Stimulated activated CD8-positive, alpha-beta memory T cell treated with anti-CD3 and anti-CD28 coated beads, Interleukin-12 subunit alpha, Interleukin-12 subunit beta, amount 100 ng/mL, for 24 hours (primary cell): ENCODE data around the gene ST7.
"Not testable (repeated sequence)": the region's sequence is repeated elsewhere in the genome, so short reads cannot be mapped to it uniquely, and the experiment has no call there.

ENCODE experiments used
- DNase-seq: peaks from one replicate; pipeline ENCODE4 v3.0.0-alpha.2; 2020; ENCODE audit errors: extremely low read depth

ST7 gene

DNA sequence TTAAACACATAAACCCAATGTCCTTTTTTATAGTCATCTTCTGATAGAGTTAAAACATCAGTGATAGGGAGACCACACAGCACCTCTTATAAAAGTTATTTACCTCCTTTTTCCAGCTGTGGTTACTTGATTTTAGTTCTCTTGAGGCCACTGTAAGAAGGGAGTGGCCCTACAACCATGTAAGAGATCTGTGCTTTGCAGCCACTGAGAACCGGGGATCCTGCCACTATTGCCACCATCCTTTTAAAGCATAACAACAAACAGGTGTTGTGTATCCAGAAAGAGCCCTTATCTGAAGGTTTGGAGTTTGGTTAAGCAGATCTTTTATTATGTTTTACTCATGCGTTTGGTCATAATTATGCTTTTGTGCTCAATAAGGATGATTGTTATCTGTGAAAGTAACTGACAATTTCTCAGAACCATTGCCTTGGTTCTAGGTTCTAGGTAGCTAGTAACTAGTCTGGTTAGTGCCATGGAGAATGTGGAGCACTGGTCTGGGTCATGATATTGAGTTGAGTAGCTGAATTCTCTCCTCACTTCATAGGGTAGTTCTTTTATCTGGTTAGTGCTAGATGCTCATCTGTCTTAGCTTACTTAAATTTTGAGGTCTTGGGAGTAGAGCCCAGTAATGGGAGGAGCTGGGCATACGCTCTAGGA is 56.5 kb downstream of the ST7 start:
- DNase-seq: no peak

DNA sequence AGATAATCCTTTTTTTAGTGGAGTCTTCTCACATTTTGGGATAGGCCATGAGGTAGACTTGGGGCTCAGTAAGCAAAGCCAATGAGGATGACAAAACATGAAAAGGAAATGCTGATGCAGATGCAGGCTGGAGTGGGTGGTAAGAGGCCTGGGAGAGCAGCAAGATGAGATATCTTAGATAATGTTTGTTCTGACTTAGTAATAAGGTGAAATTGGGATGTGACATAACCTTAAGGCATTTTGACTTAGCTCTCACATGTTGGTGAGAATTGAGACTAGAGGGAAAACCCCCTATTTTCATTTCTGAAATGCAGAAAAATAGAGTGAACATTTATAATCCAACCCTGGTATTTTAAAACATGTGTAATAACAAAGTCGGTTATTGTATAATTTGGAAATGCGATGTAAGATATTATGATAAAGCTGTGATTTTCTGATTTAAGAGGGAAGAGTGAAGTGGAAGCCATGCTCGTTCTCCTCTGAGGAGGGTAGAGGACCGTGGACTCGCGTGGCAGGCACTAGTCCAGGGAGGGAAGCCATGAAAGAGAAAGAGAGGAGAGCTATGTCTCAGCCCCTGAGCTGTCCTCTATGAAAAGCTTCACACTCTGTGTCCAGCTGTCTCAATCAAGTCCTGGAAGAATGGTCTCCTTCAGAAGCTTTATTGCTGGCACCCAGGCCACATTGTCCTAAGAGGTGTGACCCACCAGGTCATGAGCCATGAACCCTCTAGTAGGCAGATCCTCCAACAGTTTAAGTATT is 57.3 kb downstream of the ST7 start:
- DNase-seq: no peak

DNA sequence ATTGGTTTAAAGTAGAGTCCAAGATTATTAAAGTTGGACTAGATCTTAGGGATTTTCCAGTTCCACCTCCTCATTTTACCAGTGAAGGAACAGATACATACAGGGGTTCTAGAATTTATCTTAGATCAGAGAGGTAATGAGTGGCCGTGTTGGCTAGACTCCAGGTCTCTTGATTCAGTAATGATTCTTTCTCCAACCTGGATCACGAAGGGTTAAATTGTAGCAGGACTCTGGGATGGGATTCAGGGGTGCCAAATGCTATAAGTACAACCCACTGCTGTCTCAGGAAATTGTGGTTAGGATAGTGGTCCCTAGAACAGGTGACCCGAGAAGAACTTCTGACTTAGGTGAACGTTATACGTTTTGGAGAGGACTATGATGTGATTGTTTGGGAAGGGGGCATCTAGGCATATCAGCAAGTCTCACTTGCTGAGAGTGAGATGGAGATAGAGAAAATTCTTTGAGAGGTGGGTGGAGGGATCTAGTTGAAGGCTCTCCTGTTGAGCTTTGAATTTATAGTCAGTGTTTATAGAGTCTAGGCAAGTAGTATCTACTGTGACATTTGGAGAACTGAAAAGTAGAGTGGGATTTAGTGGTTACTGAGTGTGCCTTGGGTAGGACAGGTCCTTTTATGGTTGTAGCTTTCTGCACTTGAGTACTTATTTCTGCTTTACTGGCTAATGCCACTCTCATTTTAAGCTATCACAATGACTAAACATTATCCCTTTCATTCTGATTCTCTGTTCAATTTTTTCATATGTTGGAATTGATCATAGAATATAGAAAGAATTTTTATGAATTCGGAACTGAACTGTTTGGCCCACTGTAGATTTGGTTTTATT is 58.3 kb downstream of the ST7 start:
- no peak for DNase-seq

DNA sequence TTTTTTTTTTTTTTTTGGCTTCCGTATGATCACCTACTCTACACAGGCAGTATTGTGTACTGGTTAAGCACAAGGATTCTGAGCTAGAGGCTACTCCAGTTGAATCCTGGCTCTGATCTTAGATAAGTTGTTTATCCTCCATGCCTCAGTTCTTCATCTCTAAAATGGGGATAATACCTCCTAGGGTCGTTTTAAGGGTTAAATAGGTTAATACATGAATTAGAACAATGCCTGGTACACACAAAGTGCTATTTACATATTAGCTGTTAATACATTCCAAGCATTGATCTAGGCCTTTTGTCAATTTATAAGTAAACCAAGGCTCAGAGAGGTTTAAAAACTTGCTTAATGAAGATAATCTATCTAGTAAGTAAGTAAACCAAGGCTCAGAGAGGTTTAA is 59.0 kb downstream of the ST7 start:
- no peak for DNase-seq

DNA sequence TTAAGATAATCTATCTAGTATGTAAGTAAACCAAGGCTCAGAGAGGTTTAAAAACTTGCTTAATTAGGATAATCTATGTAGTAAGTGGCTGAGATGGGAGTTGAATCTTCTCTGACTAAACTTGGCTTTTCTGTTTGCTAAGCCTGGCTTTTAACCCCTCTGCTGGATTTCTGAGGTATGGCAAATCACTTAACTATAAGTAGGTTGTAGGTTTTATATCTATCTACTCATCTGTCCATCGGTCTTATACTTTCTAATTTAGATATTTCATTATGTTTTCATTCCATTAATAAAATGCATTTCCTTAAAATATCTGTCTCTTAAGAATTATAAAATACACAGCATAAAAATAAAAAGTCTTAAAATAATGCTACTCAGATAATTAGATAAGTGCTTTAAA is 59.4 kb downstream of the ST7 start:
- DNase-seq: no peak

DNA sequence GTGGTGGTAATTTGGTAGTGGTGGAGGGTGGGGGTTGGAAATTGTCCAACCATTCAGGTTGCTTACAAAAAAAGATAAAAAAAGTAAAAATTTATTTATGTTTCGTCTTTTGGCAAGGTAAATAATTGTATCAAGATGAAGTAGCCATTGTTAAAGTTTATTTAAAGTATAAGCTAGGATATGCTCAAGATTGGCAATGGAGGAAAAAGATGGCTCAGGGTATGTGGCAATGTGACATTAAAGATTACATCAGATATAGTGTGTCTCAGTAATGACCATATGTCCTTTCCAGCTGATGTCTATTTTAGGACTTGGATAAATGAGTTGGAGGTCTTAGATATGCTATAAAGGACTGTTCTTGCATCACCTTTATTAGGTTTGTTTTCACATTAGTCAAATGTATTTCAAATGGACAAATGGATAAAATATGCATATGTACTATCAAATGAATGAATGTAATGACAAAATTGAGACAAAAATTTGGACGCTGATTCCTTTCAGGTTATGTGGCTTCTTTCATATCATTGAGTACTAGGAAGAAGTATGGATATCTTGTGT is 60.9 kb downstream of the ST7 start:
- DNase-seq: no peak

DNA sequence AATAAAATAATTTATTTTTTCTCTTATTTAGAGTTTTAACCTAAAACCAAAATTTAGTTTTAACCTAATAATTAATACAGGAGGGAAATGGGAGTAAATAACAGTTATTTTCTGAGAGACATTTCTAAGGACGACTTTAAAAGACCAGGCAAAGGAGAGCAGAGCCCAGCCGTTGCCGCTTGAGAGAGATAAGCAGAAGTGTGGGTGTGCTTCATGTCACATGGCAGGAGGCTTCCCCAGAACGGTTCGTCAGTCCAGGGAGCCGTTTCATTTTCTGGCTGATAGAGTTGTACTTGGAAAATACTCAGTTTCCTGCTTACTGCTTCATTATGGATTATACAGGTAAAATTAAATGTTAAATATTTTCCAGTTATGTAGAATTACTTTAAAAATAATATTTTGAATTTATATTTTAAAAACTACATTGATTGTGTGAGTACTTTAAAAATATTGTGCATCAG is 61.4 kb downstream of the ST7 start:
- no peak for DNase-seq

DNA sequence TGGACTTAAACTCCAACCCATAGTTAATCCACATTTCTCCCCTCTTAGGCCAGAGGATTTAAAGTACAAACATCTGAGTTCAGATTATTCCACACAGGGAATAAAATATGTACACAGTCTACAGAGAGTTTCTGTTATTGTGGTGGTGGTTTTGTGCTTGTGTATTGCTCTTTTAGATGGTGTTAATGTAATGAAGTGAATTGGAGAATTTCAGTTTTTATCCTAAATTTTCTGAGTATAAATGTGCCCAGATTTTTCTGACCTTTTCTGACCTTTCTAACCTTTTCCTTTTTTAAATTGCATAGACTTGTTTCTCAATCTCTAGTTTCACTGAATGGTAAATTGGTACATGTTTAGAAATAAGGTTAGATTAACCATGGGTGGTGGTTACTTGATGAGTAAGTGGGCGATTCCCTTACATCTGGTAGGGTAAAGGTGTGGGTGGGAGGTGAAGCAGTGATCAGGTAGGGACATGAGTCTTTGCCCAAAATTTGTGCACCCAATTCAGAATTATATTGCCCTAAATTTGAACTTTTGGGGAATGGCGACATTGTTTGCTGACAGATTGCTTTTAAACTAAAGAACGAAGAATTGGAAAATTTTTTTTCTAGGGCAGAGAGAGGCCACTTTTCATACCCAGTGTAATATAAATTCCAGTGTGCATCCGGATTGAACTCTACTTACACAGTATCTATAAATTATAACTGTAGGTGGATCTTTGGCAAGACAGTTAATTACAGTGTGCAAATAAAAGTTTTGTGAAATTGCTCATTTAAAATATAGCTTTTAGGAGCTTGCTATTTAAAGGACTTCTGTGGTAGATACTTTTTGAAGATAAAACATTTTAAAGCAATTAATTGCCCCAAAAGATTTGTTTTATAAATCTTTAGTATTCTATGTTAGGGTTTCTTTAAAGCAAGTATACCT is 62.2 kb downstream of the ST7 start:
- DNase-seq: no peak

DNA sequence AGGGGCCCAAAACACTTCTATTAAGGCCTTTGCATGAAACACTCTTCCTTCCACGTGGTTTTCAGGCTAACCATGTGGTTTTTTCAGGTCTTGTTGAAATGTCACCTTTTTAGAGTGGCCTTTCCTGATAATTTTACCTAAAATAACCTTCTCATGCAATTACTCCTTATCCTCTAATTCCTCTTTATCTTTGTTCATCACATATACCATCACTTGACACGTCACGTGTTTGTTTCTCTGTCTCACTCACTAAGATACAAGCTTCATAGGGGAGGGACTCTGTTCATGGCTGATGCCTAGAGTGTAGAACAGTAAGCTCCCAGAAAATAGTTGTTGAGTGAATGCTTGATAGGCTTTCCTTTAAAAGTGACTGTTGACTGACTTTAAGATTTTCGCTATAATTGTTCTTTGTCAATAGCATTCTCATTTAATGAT is 63.7 kb downstream of the ST7 start:
- no peak for DNase-seq

DNA sequence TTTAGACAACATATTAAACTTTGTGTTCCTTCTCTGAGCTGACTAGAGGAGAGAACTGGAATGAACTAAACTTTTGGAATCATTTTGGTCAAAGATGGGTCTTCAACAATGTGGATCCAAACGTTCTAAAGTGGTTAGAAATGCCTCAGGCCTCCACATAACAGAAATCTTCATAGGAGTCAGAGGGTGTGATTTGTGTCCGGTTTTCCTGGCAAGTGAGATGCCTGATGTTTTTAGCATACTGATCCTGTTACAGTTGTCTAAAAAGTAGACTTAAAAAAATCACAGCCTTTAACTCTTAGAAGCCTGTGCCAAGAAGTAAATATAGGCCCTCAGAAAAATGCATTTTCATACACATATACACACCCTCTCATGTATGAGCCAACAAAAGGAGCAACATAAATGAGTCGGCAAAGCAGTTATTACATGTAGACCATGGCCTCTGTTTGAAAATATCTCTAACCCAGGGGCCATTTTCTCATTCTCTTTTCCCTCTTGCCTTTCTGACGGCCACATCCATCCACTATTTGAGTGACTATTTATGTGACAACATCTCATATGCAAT is 64.5 kb downstream of the ST7 start:
- DNase-seq: no peak

DNA sequence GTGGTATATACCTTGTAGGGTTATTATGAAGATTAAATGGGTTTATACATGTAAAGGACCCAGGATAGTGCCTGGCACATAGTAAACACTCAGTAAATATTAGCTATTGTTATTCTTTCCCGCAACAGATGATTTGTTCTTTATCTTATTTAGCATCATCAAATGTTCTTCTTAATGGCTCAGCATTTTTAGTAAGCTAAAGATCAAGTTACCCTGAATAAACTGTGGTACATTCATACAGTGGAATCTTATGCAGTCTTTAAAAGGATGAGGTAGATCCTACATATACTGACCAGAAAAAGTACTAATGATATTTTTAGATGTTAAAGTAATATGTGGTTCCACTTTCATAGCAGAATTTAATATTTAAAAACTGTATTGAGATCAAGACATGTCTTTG is 65.4 kb downstream of the ST7 start:
- DNase-seq: no peak

DNA sequence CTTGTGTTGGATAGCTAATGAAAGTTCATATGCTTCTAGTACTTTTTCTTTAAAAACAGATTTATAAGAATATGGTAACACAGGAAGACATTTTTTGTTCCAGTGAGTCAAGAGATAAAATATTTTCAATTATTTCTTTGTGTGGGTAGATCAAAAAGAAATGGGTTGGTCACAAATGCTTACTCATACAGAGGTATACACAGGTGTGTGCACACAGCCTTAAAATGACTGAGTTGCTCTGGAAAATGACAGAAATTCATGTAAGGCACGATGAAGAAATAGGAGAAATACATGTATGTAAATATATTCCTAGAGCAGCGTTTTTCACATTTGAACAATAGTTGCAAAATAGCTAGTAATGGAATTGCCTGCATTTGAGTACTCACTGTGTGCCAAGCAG is 66.0 kb downstream of the ST7 start:
- no peak for DNase-seq

DNA sequence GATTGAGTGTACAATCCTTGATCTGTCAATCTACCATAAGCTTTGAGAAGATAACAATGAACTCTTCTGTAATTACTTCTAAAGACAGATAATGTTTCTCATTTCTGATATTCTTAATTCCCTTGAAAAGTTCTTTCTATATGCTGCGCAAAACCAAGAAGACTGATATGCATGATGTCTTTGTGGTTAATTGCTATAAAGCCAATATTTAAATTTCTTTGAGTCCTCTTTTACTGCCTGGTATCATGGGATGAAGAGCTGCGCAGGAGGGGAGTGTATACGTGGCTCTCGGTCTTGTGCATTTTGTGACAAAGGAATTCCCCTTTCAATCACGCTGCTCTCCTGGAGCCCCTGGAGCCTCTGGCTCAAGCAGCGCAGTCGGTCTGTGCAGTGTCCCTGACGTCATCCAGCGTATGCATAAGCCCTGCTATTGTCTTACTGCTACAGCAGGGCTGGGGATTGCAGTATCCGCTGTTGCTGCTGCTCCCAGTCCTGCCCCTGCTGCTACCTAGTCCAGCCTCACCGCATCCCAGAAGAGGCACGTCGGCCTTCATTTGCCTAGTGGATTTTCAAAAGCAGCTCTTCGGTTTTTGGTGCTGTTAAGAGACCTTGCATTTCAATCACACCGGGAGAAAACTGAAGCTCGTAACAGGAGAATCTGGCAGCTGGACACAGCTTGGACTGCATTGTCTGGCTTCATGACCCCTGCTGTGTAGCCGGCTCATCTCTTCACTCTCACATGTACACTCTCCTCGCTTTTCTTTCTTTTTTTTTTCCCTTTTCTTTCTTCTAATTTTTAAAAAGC is 66.7 kb downstream of the ST7 start:
- no peak for DNase-seq

DNA sequence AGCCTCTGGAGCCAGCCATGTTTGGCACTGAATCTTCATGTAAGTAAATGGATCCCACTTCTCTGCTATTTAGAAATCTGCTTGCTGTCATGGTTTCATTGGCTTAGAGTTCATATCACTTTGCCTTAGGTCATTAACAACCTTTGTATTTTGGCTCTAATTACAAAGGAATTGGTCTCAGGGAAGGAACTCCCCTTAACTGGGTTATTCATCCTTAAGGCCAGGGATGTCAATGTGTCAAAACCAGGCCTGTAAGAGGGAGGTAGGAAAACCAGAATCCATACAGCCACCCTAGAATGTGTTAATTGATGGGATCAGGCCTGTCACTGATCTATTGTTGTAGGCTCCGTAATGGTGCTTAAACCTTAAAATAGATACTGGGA is 67.3 kb downstream of the ST7 start:
- no peak for DNase-seq

DNA sequence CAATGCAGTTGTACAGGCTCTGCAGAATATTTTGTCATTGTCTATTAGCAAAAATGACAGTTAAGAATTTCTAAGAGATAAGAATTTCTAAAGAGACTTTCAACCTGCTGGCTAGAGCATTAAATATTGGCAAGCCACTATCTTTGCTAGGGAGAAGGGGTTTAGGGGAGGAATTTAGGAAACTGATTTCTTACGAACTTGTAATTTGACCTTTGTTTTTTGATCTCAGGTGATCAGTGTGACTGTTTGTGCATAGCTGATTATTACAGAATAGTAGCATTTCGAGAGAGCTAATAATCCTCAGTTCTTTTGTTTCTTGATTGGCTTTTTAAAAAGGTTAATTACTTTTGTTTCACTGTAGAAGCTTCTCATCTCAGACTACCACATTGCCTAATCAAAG is 68.1 kb downstream of the ST7 start:
- DNase-seq: no peak

DNA sequence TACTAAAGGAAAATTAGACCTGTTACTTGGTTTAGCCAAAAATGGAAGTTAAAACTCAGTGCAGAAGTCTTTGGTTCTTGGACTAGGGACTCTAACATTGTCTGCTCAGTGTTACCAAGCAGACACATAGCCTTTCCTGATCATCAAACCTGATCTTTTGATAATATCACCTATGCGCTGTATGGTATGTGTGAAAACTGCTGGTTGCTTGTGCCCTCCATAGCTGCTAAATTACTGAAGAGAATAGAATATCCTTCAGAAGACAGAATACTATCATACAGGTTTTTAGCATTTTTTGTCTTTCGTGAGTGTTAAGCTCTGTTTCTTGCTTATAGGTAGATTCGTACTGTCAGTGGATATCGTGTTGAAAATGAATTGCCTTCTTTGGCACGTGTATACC is 68.7 kb downstream of the ST7 start:
- DNase-seq: no peak

DNA sequence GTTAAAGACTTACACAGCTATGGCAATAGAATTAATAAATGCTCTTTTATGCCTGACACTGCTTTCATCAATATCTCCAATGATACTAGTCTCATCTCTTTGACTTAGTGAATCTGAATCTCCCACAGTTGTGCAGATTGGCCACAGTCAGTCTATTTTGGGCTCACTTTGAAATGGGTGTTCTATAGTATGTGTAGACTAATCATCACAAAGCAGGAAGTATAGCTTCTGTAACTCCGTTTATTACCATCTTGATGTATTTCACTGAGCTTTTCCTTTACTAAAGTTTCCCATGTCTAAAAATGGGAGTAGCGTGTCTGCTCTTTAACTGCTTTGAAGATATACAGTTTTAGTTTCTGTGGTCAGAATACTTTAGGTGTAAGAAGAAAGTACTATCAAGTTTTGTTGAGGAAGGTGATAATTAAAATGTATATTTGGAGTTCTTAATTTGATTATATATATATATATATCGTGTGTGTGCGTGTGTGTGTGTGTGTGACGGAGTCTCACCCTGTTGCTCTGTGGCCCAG is 70.1 kb downstream of the ST7 start:
- no peak for DNase-seq

DNA sequence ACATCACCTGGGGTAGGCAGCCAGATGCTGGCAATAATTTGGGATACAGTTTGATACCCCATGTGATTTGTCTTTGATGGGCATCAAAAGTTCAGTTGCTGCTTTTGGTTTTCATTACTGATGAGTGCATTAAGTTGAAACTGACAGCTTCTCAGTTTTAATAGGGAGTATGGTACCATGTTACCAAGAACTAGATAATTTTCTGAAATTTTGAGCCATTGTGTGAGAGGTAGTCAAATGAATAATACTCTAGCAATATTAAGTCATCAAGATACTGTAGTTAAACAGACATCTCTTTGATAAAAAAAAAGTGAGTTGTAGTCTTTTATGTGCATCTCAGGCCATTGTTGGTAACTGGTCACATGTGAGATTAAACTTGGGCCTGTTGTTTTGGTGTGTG is 71.5 kb downstream of the ST7 start:
- DNase-seq: no peak

DNA sequence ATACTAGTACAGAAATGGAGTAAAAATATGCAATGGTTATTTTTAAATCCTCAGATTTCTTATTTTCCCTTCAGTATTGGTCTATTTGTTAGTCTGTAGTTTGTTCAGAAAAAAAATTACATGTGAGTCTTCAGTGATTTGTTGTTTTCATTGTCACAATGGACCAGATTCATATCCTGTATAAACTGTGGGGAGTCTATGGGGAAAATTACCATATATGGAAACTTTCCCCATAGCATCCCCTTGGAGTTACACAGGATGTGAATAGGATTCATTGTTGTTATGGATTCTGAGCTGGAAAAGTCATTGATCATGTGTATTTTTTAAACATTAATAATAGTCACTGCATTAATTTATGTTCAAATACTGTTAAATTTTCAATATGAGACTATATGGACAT is 72.6 kb downstream of the ST7 start:
- no peak for DNase-seq

DNA sequence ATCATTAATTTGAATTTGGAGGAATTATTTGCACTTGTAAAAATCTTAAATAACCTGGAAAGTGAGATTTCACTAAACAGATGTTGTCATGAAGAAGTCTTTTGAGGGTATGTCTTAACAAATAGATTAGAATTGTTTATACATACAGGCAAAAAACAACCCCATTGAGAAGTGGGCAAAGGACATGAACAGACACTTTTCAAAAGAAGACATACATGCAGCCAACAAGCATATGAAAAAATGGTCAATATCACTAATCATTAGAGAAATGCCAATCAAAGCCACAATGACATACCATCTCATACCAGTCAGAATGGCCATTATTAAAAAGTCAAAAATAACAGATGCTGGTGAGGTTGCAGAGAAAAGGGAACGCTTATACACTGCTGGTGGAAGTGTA is 77.0 kb downstream of the ST7 start:
- DNase-seq: not testable (repeated sequence)
